HepG2 (cell line): ENCODE measurements around the gene NFKB2. TPM values are rescaled to one million over a fixed set of nuclear protein-coding genes. Genes with fewer than 3 reads are reported as not detected.

ENCODE experiments used
- ATAC-seq: fragments of 200-7000 bp; cut with Tn5 transposase; 3 replicates; pipeline ENCODE4 v1.9.1; 2020; ENCODE audit warnings: mild to moderate bottlenecking, moderate library complexity
- BruUV-seq: library from RNA; stranded (reverse); fragments of 400-500 nt; replicated peaks from 2 replicates; lab custom pipeline; 2021; lab: Mats Ljungman, UMichigan
- CTCF ChIA-PET: fragments of 300-600 bp; formaldehyde crosslinking; extraction: SDS; loops from one replicate; lab custom pipeline; 2021; ENCODE audit warnings: low total read pairs, inconsistent platforms, low intra/inter-chr PET ratio; lab: Yijun Ruan, JAX
- POLR2A ChIA-PET: fragments of 350-600 bp; sonication (Branson Sonifier 250); formaldehyde crosslinking; loops from one replicate; lab custom pipeline; 2020; ENCODE audit warnings: antibody characterized with exemption, inconsistent platforms; lab: Yijun Ruan, JAX
- DNase-seq: peaks from one replicate; pipeline ENCODE4 v3.0.0-alpha.2; 2015; ENCODE audit warnings: low spot score
- FAIRE-seq: peaks from 3 replicates; lab custom pipeline; 2011; peaks lifted over from hg19 to GRCh38; lab: Jason Lieb, UNC
- H2AFZ ChIP-seq: one replicate; pipeline ENCODE4 v1.6.1; 2011; ENCODE audit warnings: low read length, inconsistent platforms
- H3K27ac ChIP-seq: fragments of 300-600 bp; 3 replicates; pipeline ENCODE4 v1.8.0; 2011; ENCODE audit warnings: mixed run types, mild to moderate bottlenecking, mixed read lengths, low read length, inconsistent platforms; ENCODE audit not compliant: insufficient read depth; ENCODE audit errors: extremely low read length
- H3K27me3 ChIP-seq, 2 experiments: fragments of 200-600 bp in 1 of 2; 2 replicates in 1 of 2; 3 replicates in 1 of 2; pipeline versions ENCODE4 v1.6.0 to v1.8.0; 2011; ENCODE audit warnings: low read length in 2 of 2, mild to moderate bottlenecking in 2 of 2, moderate library complexity in 2 of 2, inconsistent platforms in 1 of 2; ENCODE audit not compliant: insufficient read depth in 2 of 2, control insufficient read depth in 1 of 2
- H3K36me3 ChIP-seq, 2 experiments: fragments of 200-600 bp in 1 of 2; replicated peaks in 1 of 2; 2 replicates in 1 of 2; 3 replicates in 1 of 2; pipeline versions ENCODE4 v1.5.1 to v1.8.0; 2011; ENCODE audit warnings: low read length in 2 of 2, inconsistent platforms in 1 of 2; ENCODE audit not compliant: insufficient read depth in 2 of 2, control insufficient read depth in 1 of 2
- H3K4me1 ChIP-seq: 2 replicates; pipeline ENCODE4 v1.5.1; 2012; ENCODE audit warnings: low read length, inconsistent platforms; ENCODE audit not compliant: insufficient read depth
- H3K4me2 ChIP-seq: 2 replicates; pipeline ENCODE4 v1.6.0; 2011; ENCODE audit warnings: low read depth, low read length, inconsistent platforms
- H3K4me3 ChIP-seq, 3 experiments: fragments of 200-600 bp in 1 of 3; sonication (generic), shearing (Covaris generic) in 1 of 3; replicated peaks in 1 of 3; 2 replicates each; pipeline ENCODE4 v1.5.1; 2011 to 2016; ENCODE audit warnings: low read length in 3 of 3, inconsistent platforms in 2 of 3, low read depth in 2 of 3, mild to moderate bottlenecking in 2 of 3, control low read depth in 1 of 3, mixed read lengths in 1 of 3; ENCODE audit not compliant: insufficient read depth in 1 of 3
- H3K79me2 ChIP-seq: one replicate; pipeline ENCODE4 v1.6.1; 2011; ENCODE audit warnings: low read length, inconsistent platforms; ENCODE audit not compliant: insufficient read depth
- H3K9ac ChIP-seq: 2 replicates; pipeline ENCODE4 v1.6.0; 2011; ENCODE audit warnings: mild to moderate bottlenecking, low read depth, low read length, inconsistent platforms; ENCODE audit not compliant: insufficient read depth
- H3K9me3 ChIP-seq: 2 replicates; pipeline ENCODE4 v1.5.1; 2012; ENCODE audit warnings: mild to moderate bottlenecking, low read length
- H4K20me1 ChIP-seq: 2 replicates; pipeline ENCODE4 v1.6.0; 2011; ENCODE audit warnings: inconsistent platforms, mild to moderate bottlenecking, low read length, moderate library complexity; ENCODE audit not compliant: insufficient read depth
- KDM2A ChIP-seq: sonication (generic); formaldehyde crosslinking; IDR thresholded peaks from 2 replicates; pipeline ENCODE4 v1.4.0; 2020; ENCODE audit warnings: low read depth, missing genetic modification reagents, borderline replicate concordance
- MED1 ChIP-seq: sonication (generic); formaldehyde crosslinking; IDR thresholded peaks from 2 replicates; pipeline ENCODE4 v1.4.0; 2020; ENCODE audit warnings: missing genetic modification reagents
- REL ChIP-seq: sonication (generic); formaldehyde crosslinking; conservative IDR thresholded peaks from 2 replicates; pipeline ENCODE4 v1.8.0; 2022; ENCODE audit warnings: mild to moderate bottlenecking, missing genetic modification reagents, moderate library complexity
- ZNF496 ChIP-seq: sonication (generic); formaldehyde crosslinking; IDR thresholded peaks from 2 replicates; pipeline ENCODE4 v1.8.1; 2023; ENCODE audit warnings: mild to moderate bottlenecking, moderate library complexity, missing genetic modification reagents; ENCODE audit not compliant: insufficient replicate concordance
- ZNF569 ChIP-seq: sonication (generic); formaldehyde crosslinking; IDR thresholded peaks from 2 replicates; pipeline ENCODE4 v1.5.0; 2020; ENCODE audit warnings: mild to moderate bottlenecking, missing genetic modification reagents, moderate library complexity, borderline replicate concordance
- ZNF629 ChIP-seq: sonication (generic); formaldehyde crosslinking; conservative IDR thresholded peaks from 2 replicates; pipeline ENCODE4 v1.5.0; 2020; ENCODE audit warnings: missing genetic modification reagents
- WGBS: methylation state at CpG from one replicate; pipeline ENCODE4 v1.1.6; 2017; ENCODE audit warnings: low lambda C conversion rate; 5-methylcytosine and 5-hydroxymethylcytosine counted together
- in situ Hi-C: cut with HindIII; loops from 2 replicates; pipeline ENCODE4 v1.10.0; 2017; ENCODE audit warnings: low pct_unique_long_range_greater_than_20kb; ENCODE audit not compliant: extremely low pct_ligation_motif_present
- intact Hi-C: fragments of 100-400 bp; cut with micrococcal nuclease; formaldehyde crosslinking; loops from one replicate; pipeline ENCODE4 v1.10.0; 2022; ENCODE audit not compliant: unreplicated experiment
- polyA plus RNA-seq, 8 experiments: library from polyadenylated mRNA; depleted of rRNA in 3 of 8; stranded (reverse) in 7 of 8; unstranded in 1 of 8; fragments of >200 nt; fragmentation: Illumina TruSeq in 4 of 8; extraction: Trizol in 4 of 8; gene quantifications; 2 replicates each; pipeline versions ENCODE4 v1.2.1 to v1.2.3, GENCODE V29; 2011 to 2016; ENCODE audit warnings: low read depth in 4 of 8, missing spikeins in 1 of 8, mixed read lengths in 1 of 8; ENCODE audit not compliant: insufficient read depth in 1 of 8
- total RNA-seq, 5 experiments: library from RNA; depleted of rRNA; stranded (reverse); fragments of >200 nt; fragmentation: Illumina TruSeq; extraction: Trizol; gene quantifications; 2 replicates each; pipeline ENCODE4 v1.2.3, GENCODE V29; 2016; ENCODE audit warnings: low read depth in 1 of 5
- TF ChIP-seq, protein P1 (sequence below): sonication (generic); formaldehyde crosslinking; IDR thresholded peaks from 2 replicates; pipeline ENCODE4 v1.5.1; 2020; ENCODE audit warnings: missing genetic modification reagents, mild to moderate bottlenecking, borderline replicate concordance

NFKB2 gene
- total and polyA plus RNA-seq, 2 of the 13 experiments (the other 11 are each of a cell fraction or from before 2014, with no cell fraction given): 7.7 to 12.5 TPM

DNA sequence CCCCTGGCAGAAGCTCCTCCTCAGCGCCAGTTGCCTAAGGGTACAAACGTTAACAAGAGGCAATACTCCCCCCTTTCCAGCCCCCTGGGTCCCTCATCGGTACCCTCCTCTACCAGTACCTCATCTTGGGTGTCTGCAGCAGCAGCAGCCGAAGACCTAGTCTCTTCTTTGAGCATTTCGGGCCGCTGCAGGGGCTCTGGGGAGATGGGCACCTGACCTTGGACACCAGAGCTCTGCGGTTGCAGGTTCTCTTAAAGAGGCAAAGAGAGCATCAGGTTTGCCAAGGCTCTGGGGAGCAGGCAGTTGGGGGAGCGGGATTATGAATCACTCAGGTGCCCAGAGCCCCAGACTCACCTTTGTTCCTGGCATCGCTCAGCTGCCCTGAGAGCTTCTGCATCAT is 28.6 kb downstream of the NFKB2 start:
- H2AFZ ChIP-seq: no peak overlapping the region
- H3K27ac ChIP-seq: no peak overlapping the region
- H3K36me3 ChIP-seq: peaks cover 1 to 14% of the 10 kb centered on the region in 2 experiments; a peak in 3 of 5 replicates
- FAIRE-seq (no peak), ATAC-seq (no peak), DNase-seq (no peak)
- H3K4me1 ChIP-seq: peaks cover 20% of the 10 kb centered on the region
- no peaks in the 10 kb centered on the region for H4K20me1 ChIP-seq
- no peaks in the 10 kb centered on the region for H3K9me3 ChIP-seq
- WGBS: 80% methylated on average over 8 of the region's 9 CpGs
- TF ChIP-seq KDM2A (CRISPR knock-in tag): no peak
- TF ChIP-seq REL (CRISPR knock-in tag): no peak
- TF ChIP-seq ZNF496 (CRISPR knock-in tag): no peak
- TF ChIP-seq, protein P1, sequence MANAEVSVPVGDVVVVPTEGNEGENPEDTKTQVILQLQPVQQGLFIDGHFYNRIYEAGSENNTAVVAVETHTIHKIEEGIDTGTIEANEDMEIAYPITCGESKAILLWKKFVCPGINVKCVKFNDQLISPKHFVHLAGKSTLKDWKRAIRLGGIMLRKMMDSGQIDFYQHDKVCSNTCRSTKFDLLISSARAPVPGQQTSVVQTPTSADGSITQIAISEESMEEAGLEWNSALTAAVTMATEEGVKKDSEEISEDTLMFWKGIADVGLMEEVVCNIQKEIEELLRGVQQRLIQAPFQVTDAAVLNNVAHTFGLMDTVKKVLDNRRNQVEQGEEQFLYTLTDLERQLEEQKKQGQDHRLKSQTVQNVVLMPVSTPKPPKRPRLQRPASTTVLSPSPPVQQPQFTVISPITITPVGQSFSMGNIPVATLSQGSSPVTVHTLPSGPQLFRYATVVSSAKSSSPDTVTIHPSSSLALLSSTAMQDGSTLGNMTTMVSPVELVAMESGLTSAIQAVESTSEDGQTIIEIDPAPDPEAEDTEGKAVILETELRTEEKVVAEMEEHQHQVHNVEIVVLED: no peak
- no peak for TF ChIP-seq MED1 (CRISPR knock-in tag)
- no peak for TF ChIP-seq ZNF569 (CRISPR knock-in tag)
- no peak for TF ChIP-seq ZNF629
- ChIA-PET POLR2A (interaction anchor here (5.3 kb wide), 1 partner anchor 10 kb away, joined by 135 read pairs; the partner anchor contains the start of gene CUEDC2), CTCF (no interaction called here)
- no peaks in the 10 kb centered on the region for H3K79me2 ChIP-seq
- intact Hi-C loops: loop anchor here (5.0 kb wide), 1 partner anchor 53 kb away; no protein-coding TSS in a partner anchor
- H3K27me3 ChIP-seq: no peaks in the 10 kb centered on the region
- no peak overlapping the region for H3K4me3 ChIP-seq
- H3K9ac ChIP-seq: no peak overlapping the region
- no peak overlapping the region for H3K4me2 ChIP-seq
- in situ Hi-C loops: loop anchor here (5.0 kb wide), 1 partner anchor 38 kb away; no protein-coding TSS in a partner anchor
- no TSS peak for BruUV-seq
